DMS53 treated with DMSO at 0.1 percent for 48 hours (cell line): ENCODE results near the gene GRPEL1.

Experiments
- DNase-seq: peaks from one replicate; lab custom pipeline; 2025; ENCODE audit not compliant: unreplicated experiment; lab: John Stamatoyannopoulos, UW

Gene GRPEL1

DNA sequence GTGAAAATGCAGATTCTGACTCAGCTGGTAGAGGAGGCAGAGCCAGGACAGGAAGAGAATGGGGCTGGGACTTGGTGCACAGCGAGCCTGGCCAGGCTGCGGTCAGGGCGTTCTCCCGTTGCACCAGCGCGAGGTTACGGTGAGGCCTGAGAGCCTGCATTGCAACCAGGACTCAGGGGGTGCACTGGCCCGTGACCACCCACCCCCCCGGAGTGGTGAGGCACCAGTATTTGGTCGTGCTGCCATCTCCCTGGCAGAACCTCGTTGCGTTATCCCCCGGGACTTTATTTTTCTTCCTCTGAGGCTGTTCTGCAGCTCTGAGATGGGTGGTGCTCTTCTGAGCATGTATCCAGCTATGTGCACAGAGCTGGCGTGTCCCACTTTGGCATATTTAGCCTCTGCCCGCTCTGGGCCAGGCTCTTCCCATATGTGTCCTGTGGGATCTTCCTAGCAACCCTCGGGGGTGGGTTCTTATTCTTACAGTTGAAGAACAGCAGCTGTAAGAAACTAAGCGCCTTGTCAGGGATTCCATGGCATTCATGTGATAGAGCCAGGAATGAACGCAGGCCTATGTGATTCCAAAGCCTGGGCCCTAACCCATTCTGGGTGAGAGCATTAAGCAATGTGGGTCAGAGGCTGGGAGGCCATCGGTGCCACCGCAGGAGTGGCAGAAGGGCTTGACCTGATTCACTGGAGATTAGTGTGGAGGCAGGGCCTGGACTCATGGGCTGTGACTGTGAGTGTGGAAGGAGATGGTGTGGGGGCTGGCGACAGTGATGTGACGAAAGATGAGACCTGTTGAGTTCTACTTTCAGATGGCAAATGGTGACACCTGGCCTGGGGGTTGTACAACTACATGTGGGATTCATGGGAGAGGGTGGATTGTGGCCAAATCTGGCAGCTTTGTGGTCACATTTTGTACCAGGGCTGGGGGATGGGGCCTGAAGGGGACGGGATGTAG lies 21.6 kb downstream of the GRPEL1 start:
- DNase-seq: no peak

DNA sequence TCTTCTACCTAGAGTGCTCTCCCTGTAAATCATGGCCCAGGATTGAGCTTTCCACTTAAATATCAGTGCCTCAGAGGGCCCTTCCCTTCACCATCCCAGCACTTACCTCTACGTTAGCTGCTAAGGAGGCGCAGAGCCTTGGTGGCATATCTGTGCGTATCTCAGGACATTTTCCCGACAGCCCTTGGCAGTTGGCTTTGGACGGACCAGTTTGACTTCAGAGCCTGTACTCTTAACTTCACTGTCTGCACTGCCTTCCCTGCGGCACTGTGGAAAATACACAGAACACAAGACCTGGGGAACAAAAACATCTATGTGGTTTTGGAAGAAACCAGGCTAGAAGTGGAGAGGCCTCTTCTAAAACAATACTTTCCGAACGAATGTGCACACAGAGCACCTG lies 22.3 kb downstream of the GRPEL1 start:
- no peak for DNase-seq

DNA sequence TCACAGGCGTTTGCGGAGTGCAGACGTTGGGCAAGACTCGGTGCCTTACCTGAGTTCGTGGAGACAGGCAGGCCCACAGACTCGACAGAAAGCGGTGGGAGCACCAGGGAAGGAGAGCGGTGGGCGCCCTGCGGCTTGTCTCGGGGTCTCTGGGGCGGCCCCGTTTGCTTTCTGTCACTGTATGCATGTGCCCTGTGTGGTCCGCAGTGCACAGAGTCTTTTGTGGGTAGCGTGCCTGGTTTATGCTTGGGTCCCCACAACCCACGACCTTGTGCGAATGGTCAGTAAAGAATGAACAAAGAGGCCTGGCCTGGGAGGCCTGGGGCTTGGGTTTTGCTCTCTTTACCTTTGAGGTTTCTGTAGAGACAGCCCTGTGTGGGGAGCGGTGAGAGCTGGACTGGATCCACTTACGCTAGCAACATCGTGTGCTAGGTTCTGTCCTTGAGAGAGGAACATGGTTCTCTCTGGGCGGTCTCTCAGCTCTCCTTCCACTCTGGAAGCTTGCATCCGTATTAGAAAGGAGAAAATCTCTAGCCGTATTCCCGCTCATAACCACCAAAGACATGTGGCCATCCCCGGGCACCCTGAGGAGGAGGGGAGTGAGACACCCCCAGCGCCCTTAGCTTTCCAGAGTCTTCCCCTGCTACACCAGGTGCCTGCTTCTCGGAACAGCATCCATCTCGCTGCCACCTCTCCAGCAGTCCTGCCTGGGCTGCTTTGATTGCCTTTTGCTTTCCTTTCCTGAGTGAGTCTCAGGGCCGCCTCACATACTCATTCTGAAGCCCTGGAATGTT lies 23.5 kb downstream of the GRPEL1 start:
- DNase-seq: no peak

DNA sequence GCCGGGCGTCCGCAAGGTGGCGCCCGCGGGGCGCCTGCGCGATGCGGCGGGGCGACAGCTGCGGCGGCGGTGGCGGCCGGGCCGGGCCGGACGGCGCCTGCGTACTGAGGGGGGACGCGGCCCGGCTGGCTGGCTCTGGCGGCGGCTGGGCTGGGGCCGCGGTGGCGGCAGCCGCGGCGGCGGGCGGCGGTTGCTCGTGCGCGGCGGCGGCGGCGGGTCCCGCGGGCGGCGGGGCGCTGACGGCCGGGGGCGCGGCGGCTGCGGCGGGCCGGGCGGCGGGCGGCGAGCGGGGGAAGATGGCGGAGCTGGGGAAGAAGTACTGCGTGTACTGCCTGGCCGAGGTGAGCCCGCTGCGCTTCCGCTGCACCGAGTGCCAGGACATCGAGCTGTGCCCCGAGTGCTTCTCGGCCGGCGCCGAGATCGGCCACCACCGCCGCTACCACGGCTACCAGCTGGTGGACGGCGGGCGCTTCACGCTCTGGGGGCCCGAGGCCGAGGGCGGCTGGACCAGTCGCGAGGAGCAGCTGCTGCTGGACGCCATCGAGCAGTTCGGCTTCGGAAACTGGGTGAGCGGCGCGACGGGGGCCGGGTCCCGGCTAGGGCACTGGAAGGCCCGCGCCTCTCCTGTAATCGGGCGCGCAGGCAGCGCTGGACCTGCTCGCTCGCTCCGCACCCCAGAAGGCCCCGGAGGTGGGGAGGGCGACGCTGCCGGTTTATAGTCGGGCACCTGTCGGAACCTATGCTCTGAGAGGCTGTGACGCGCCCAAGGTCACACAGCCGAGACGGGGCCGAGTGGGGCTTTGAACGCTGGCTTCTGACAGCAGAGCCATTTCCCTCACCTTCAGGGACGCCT lies 24.4 kb downstream of the GRPEL1 start, which contains the start of gene TADA2B:
TSS of gene TADA2B (plus strand) at position 89 of the 853 bp plus-strand sequence. CDS start at position 297, 208 bp downstream.
- DNase-seq: peak; percentile 26

DNA sequence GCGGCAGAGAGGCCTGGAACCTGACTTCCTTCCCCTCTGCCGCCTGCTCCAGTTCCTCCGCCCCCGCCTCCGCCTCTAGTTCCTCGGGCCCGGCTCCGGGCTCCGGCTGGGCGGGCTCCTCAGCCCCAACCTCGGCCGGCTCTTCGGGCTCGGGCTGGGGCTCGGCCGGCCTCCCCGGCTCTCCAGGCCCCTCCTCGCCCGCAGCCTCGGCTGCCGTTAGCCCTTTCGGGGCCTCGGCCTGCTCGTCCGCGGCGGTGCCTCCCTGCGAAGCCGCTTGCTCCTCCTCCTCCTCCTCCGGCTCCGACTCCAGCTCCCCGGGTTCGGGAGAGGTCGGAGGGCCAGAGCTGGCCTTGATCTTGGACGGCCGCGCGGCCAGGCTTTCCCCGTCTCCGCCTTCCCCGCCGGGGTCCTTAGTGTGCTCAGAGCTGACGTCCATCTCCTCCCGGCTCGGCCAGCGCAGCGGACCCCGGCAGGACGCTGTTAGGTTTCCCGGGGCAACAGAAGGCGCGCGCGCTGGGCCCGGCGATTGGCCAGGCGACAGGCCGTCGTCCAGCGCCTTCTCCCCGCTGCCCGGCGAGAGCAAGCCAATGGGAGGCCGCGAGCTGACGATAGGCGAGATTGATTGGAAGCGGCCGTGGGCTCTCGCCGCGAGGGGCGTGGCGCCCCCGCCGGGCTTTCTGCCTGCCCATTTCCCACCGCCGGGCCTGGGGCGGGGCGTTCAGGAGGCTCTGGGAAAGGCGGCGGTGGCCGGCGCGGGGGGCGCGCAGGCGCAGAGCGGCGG lies 25.2 kb downstream of the GRPEL1 start:
- peak; percentile 98 for DNase-seq

DNA sequence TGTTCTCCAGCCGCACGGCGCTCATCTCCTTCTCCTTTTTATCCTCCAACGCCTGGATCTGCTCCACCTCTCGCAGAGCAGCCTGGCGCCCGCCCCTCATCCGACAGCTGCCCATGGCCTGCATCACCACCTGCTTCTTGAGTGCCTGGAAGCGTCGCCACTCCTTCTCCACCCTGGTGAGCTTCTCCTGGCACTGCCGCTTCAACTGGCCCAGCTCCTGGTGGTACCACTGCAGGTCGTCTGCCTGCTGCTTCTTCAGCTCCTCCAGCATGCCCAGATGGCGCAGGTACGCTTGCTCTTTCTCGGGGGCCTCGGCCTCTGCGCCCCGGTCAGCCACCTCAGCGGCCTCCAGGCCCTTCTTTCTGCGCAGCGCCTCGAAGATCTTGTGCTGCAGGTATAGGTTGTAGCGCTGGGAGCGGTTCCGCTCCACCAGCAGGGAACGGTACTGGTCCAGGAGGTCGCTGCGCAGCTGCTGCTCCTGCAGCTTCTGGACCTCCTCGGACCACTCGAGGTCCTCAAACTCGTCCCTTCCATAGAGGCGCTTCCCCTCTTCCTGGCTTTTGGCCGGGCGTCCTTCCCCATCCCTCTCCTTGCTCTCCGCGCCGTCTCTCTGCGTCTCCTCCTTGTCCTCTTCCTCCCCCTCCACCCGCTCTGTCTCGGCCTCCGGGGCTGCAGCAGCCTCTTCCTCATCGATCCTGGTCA lies 25.9 kb downstream of the GRPEL1 start:
- DNase-seq: peak; percentile 51

DNA sequence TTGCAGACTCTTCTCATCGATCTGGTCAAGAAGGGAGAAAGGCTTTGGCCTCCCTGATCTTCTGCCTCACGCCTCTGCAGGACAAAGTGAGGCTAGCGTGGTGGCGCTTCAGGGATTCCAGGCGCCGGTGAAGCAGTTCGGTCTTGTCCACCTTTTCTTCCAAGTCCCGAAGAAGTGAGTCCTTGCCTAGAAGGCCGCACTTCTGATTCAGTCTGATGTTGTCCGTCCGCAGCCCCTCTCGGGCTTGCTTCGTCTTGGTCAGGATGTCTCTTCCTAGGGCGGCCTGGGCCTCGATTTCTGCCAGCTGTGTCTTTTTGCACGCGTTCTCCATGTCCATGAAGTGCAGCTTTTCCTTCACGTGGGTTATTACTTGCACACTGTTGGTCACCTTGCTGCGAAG lies 26.6 kb downstream of the GRPEL1 start:
- DNase-seq: no peak

DNA sequence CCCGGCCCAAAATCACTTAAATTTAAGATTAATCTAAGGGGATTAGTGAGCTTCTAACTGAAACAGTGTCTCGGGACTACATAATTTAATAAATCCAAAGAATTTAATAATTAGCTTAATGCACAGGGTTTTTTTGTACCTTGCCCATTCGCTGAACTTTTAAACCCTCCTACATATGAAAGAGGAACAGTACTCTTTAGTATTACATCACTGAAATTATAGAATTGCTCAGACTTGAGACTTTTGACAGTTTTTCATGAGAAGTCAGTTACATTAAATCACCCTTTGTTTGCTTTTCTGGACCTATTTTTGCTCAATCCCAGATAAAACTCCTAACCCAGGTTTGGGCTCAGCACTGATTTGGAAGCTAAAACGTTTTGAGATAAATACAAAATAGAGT lies 27.1 kb downstream of the GRPEL1 start:
- no peak for DNase-seq

DNA sequence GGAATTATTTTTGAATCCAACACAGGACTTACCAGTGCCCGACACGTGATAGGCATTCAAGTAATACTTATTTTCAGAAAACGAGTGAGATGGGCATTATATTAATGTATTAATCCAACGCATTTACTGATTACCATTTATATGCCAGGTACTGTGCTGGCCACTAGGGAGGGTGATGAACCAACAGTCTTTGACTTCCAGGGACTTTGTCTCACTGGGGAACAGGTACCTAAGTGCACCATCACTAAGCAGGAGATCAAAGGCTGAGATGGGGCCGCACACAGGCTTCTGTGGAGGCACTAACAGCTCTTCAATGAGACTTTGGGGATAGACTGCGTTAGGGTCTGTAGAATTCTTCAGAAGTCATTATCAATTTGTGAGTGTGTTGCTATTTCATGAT lies 30.4 kb downstream of the GRPEL1 start:
- DNase-seq: no peak

DNA sequence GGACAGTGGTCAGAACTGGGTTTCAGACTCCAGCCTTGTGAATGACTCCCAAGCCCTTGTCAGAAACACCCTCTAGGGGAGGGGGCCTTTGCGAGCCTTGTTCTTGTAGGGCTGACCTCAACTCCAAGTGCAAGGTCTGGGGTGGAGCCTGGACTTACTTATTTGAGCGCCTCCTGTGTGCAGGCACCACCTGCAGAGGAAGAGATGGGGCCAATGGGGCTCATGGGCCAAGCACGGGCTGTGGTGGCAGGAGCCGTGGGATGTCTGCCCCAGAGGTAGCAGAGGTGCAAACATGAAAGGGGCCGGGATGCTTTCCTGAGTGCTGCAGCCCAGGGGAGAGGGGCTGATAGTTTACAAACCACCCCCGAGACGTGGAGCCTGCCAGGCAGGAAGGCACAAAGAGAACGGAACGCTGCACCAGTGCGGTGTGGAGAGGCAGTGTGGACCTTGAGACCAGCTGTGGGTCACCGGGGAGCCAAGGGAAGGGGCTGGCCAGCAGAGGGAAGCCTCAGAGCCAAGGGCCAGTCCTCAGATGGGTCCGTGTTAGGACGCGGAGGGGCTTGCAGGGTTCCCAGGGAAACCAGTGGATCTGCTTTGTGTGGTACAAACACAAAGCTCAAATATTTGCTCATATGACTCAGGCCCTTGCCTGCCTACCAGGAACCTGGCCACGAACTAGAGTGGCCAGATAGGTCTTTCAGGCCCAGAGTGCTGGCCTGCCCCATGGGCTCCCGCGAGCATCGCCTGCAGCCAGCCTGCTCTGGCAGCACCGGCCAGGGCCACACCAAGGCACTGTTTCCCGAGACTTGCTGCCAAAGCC lies 33.4 kb downstream of the GRPEL1 start:
- peak; percentile 97 for DNase-seq

DNA sequence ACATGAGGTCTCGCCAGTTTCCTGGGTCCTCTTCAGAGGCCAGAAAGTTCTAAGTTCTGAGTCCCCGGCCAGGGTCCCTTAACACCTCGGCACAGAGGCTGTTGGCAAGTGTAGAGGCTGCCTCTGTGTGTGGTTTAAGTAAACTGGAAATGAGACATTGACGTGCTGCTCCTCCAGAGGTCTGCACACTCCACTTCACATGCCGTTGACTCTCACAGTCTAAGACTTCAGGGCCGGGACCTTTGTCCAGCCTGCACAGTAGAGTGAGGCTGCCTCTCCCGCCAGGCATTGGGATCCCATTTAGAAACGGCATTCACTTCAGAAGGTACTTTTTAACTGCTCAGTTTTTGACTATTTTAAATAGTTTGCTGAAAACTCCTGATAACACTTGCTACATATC lies 35.3 kb downstream of the GRPEL1 start:
- DNase-seq: no peak

DNA sequence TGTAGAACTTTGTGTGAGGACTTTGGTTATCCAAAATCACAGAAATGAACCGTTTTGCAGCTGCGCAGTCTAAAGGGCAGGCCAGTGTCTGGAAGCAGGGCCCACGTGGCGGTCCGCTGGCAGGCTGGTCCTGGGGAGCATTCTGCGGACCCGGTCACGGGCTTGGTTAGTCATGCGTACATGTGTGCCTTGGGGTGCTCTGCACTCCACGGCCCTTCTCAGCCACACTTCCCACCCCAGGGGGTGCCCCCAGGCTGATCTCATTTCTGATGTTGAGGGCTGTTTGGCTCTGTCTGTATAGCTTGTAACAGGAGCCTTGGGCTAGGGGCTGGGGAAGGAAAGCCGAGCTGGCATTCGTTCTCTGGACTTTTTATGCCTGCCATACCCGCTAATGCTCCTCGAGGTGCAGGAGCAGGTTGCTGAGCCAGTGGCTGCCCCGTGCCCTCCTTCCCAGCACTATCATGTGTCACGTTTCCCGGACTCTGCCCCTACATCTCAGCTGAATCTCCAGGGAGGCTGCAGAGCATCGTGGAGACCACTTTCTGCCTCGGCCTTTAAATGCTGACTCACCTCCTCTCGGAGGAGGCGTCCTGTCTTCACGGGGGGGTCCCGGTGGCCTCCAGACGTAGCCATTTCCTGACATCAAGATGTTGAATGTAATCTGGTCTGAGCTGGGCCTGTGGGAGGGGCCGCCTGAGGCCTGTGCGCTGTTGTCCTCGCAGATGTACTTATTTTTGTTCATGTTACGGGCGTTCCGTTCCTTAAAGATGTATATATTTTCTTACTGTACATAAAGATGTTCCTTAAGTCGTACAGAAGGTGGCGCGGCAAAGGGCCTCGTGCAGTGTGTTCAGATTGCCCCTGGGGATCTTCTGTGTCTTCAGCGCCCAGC lies 36.1 kb downstream of the GRPEL1 start:
- DNase-seq: no peak

DNA sequence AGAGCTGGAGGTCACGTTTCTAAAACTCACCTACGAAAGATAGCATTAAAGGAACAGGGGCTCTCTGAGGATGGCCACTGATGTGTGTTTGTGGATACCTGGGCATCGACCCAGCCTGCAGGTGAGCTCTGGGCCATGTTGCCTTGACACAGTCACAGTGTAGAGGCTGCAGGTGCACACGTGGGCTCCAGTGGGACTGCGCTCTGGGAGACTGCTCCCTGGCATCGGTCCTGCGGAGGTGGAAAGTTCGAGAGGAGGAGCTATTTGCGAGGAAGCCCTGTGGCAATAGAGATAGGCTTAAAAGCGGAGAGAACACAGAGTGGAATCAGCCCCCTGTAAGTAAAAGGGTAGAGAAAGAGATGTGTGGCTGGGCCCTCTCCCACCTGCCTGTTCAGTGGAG lies 37.0 kb downstream of the GRPEL1 start:
- no peak for DNase-seq

DNA sequence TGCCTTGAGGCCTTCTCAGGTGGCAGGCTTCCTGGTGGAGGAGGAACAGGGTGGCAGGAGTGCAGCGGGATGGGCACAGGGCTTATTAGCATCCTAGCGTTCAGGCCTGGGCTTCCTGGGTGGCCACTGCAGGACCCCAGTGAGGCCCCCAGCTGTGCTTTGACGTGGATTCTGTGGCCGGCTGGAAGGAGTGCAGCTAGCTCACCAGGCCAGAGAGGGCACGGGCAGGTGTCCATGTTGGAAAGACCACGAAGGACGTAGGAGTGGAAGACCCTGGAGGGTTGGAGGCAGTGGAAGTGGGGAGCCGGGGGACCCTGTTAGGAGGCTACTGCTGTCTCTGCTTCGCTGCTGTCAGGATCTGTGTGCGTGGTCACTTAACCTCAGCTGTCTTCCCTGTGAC lies 37.9 kb downstream of the GRPEL1 start:
- DNase-seq: no peak

DNA sequence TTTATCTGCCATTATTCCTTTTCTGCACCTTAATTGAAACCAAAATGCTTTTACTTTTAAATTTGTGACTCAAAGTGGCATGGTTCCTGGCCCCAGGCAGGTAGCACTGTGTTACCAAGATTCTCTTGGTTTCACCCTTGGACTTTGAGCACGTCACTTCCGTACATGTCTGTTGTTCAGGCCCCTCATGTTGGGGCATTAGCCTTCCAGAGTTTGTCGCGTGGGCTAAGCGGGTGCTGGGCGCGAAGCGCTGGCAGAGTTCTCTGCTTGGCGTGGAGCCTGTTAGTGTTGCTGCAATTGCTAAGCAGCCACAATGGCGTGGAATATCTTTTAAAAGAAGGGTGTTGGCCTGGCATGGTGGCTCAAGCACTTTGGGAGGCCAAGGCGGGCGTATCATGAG lies 38.7 kb downstream of the GRPEL1 start:
- DNase-seq: no peak

DNA sequence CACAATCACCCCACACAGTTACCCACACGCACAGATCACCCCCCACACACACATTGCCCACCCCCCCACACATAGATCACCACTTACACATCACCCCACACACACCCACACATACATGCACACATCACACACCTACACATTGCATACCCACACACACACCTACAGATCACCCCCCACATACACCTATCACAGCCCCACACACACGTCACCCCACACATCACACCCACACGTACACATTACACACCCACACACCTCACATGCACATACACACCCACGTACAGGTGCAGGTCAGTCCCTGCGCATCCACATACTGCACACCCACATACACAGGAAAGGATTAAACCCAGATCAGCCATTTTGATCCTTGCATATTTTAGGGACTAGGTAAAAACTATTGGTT lies 40.0 kb downstream of the GRPEL1 start:
- no peak for DNase-seq

DNA sequence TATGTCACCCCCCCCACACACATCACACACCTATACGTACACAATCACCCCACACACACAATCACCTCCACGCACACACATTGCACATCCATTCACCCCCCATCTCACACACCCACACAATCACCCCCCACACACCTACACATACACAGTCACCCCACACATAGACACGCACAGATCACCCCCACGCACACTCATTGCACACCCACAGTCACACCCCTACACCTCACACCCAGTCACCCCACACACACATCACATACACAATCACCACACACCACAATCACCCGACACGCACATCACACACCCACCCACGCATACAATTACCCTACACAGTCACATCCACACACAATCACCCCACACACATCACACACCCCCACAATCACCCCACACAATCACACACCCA lies 40.6 kb downstream of the GRPEL1 start:
- DNase-seq: no peak

DNA sequence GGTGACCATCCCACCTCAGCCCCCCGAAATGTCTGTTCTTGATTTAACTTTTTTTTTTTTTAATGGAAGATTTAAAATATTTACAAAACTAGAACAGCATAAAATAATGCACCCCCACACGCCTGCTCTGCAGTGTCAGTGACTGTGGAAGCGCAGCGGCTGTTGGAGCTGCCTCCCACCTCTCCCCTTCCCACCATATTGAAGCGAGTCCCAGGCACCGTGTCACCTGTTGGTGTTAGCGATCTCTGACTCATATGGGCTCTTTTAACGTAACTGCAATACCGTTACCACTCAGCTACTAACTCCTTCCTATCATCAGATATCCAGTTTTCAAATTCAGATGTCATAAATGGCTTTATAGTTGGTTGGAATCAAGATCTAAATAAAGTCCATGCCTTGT lies 41.8 kb downstream of the GRPEL1 start:
- no peak for DNase-seq
